Stimulated activated CD8-positive, alpha-beta memory T cell treated with anti-CD3 and anti-CD28 coated beads, Interleukin-4, amount 100 ng/mL, for 1 hour (primary cell): ENCODE measurements around the gene RTP4.
"Not testable (repeated sequence)": the region's sequence is repeated elsewhere in the genome, so short reads cannot be mapped to it uniquely, and the experiment has no call there.

Experiments used
- DNase-seq, 2 donors: peaks; one replicate each; pipeline ENCODE4 v3.0.0-alpha.2; 2020; ENCODE audit warnings: low read depth in 2 of 2, low spot score in 1 of 2

The RTP4 gene

GRCh38 chr3:187367561-187368103 lies 553 bp upstream of the RTP4 start:
- no peak for DNase-seq

DNA sequence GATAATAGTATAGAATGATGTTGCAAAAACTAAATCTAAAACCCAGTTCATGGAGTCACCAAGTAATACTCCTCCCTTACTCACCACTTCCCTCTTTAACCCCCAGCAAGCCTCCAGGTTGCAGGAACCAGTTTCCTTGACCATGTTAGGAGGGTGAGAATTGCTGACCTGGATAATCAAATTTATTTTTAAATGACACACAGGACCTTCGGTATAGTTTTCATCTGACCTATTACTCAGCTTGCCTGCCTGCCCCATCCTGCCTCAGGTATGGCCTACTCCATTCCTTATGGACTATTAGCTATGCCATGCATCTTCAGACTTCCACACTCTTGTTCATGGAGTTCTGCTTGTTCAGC lies 883 bp downstream of the RTP4 start:
- DNase-seq = no peak

GRCh38 chr3:187370051-187370450 lies 1.9 kb downstream of the RTP4 start:
- DNase-seq = no peak

DNA sequence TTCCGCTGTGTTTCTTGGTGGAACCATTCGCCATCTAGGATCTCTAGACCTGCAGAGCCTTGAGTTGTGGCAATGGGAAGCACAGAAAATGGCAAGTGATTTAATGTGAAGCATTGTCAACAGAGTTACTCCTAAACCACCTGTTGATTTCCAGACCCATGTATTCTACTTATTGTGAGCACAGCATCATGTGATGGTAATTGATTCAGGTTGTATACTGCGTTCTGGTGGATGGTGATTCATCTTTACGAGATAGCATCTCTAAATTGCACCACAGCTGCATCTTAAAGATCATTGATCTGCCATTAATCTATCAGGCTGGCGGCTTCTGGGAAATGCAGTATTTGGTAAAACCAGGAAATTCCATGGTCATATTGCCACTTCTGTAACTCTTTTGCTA lies 7.4 kb downstream of the RTP4 start:
- DNase-seq = no peak

GRCh38 chr3:187377842-187378241 lies 9.7 kb downstream of the RTP4 start:
- DNase-seq = no peak

DNA sequence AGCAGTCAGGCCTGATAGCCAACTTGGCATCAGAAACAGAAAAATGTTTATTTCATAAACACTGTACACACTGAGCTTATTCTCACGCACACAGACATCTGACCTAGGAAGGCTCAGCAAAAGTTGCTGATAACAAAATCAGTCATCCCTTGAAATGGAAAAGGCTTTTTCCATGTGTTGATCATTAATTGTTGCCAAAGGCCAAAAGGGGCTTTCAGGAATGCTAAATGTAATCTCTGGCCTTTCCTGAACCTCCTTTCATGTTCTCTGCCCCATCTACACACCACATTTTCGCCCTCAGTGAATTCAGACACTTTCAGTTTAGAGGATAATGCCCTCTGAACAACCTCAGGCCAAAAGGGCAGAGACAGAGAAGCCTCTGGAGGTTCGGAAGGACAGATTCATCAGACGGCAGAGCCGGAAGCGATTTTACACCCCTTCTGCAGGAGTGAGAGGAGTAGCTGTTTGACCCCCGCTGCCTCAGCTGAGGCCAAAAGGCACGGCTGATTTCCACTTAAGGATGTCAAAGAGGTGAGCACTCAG lies 14.5 kb downstream of the RTP4 start:
- no peak for DNase-seq

GRCh38 chr3:187383246-187383645 lies 15.1 kb downstream of the RTP4 start:
- no peak for DNase-seq

GRCh38 chr3:187385296-187385695 lies 17.1 kb downstream of the RTP4 start:
- DNase-seq = no peak

- no peak for DNase-seq
Observed at GRCh38 chr3:187396661-187397060, 28.5 kb downstream of the RTP4 start.

DNA sequence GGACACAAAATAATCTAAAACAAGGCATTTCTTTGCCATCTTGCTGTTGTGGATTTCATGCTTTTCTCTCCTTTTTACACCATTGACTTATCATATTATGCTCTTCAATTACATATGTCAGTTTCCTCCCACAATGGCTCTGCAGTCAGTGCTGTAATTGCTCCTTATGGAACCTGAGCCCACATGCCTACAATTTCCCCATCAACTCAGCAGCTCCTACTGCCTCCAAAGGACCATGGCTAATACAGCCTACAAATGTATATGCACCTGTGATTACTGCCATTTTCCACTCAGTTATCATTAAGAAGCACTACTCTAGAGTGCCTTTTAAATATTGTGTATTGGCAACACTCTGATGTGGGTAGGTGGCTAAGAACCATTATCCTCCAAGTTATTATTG lies 30.8 kb downstream of the RTP4 start:
- no peak for DNase-seq

DNA sequence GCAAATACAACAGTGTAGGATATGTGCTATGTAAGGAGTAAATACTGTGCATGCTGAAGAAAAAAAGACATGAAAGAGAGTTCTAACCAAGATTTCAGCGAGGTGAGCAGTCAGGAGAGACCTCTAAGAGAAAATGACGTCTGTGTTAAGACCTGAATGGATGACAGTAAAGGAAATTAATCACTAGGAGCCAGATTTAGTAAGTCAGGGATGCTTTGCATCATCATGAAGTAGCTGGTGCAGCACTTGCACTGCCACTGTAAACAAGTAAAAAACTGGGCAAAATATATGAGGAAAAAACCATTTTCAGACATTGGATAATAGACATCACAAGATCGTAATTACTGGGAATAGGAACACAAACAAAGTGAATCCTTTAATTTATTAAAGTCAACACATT lies 32.6 kb downstream of the RTP4 start:
- DNase-seq = no peak

GRCh38 chr3:187401856-187402255 lies 33.7 kb downstream of the RTP4 start:
- DNase-seq = no peak

DNA sequence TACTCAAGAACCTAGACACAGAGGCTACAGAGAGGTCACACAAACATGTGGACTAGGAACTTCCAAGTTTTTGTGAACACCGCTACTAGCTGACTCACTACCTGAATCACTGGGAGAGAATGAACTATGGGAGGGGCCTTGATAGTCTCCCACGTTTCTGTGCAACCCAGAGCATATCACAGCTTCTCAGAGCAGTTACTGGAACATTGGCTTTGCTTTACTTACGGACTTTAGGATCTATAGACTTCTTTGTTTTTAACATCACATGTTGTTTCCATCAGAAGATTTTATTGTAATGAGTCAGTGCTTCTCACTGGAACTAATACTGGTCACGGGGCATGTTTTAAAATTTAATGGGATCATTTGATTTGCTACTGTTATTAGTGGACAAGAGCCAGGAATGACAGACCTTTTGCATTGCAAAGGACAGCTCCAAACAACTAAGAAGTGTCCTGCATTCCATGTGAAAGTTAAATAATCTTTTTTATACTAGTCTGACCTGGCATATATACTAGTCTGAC lies 35.6 kb downstream of the RTP4 start:
- no peak for DNase-seq

DNA sequence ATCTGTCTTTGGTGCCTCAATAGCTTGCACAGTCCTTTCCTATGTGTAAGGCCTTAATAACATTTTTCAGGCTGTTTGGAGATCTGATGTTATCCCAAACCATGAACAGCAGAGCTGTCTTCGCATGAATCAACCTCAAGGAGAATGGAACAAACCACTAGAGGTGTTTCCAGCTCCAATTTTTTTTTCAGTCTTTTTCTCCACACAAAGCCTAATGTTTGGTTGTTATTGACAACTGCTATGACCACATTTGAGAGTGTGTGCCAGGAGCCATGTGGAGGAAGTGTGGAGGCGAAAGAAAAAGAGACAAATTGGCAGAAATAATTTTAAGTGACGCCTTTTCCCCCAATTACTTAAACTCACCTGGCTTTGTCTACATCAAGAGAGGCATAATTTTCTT lies 38.7 kb downstream of the RTP4 start:
- DNase-seq = no peak

- DNase-seq = not testable (repeated sequence)
Observed at GRCh38 chr3:187411991-187412781, 44.0 kb downstream of the RTP4 start.
